Activated B cell treated with CpG ODN at 0.5 μM for 24 hours (primary cell): Measurements from ENCODE around the gene FUZ. TPM values are rescaled to one million over a fixed set of nuclear protein-coding genes. Genes with fewer than 3 reads are reported as not detected.

Experiments
- ATAC-seq: fragments of 200-7000 bp; cut with Tn5 transposase; one replicate; pipeline ENCODE4 v1.10.0; 2021; ENCODE audit warnings: low read depth, mild to moderate bottlenecking, moderate library complexity
- CTCF ChIA-PET: fragments of 350-600 bp; sonication (Branson Sonifier 250); formaldehyde crosslinking; loops from one replicate; lab custom pipeline; 2021; ENCODE audit warnings: antibody characterized with exemption; lab: Charles Lee
- POLR2A ChIA-PET: fragments of 350-600 bp; sonication (Branson Sonifier 250); formaldehyde crosslinking; loops from one replicate; lab custom pipeline; 2021; ENCODE audit warnings: antibody characterized with exemption; lab: Charles Lee
- DNase-seq: peaks from one replicate; pipeline ENCODE4 v3.0.0; 2022
- H3K27ac Mint-ChIP-seq: one replicate; pipeline ENCODE4 v1.8.0; 2020; ENCODE audit warnings: mixed read lengths
- H3K27me3 Mint-ChIP-seq: one replicate; pipeline ENCODE4 v1.8.0; 2021; ENCODE audit warnings: mixed read lengths
- H3K36me3 Mint-ChIP-seq: one replicate; pipeline ENCODE4 v1.8.0; 2021; ENCODE audit warnings: low read depth, mixed read lengths
- H3K4me1 Mint-ChIP-seq: one replicate; pipeline ENCODE4 v1.8.0; 2021; ENCODE audit warnings: mixed read lengths
- H3K4me3 Mint-ChIP-seq: one replicate; pipeline ENCODE4 v1.8.0; 2020; ENCODE audit warnings: mild to moderate bottlenecking, mixed read lengths
- H3K9me3 Mint-ChIP-seq: one replicate; pipeline ENCODE4 v1.8.0; 2020; ENCODE audit warnings: mixed read lengths
- intact Hi-C: fragments of 100-400 bp; cut with micrococcal nuclease; formaldehyde crosslinking; loops from one replicate; pipeline ENCODE4 v1.15.1; 2024
- total RNA-seq: library from RNA; stranded (reverse); gene quantifications from 2 replicates; pipeline ENCODE4 v1.2.3, GENCODE V29; 2022
- TF ChIP-seq, protein P1 (sequence below): fragments of 200-600 bp; IDR thresholded peaks from one replicate; pipeline ENCODE4 v1.8.0; 2022; ENCODE audit warnings: antibody characterized with exemption, mild to moderate bottlenecking

FUZ gene
- total RNA-seq, 1 donor from 2014 or later: 12.0 TPM

DNA sequence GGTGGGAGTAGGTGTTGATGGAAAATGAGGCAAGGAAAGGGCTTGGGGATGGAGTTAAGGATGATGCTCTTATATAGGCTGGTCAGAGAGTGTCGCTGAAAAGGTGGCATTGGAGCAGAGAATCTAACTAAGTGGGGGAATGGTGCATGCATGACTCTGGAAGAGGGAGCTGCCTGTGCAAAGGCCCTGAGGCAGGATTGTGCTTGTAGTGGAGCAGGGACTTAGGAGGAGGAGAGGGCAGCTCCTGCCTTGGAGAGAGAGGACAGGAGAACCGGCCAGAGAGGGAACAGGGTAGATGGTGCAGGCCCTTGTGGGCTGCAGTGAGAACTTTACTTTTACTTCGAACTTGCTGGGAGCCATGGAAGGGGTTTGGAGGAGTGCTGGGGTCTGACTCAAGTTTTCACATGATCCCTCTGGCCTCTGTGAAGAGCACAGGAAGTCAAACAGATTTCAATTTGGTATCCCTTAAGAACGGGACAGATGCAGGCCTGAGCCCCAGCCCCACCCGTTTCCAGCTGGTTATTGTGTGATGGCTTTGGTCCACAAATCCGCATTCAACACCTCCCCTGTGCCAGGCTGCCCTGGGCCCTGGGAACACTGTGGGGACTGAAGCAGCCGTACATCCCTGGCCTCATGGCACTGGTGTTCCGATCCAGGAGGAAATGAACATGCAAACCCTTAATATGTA lies 39.3 kb downstream of the FUZ start:
- TF ChIP-seq, protein P1, sequence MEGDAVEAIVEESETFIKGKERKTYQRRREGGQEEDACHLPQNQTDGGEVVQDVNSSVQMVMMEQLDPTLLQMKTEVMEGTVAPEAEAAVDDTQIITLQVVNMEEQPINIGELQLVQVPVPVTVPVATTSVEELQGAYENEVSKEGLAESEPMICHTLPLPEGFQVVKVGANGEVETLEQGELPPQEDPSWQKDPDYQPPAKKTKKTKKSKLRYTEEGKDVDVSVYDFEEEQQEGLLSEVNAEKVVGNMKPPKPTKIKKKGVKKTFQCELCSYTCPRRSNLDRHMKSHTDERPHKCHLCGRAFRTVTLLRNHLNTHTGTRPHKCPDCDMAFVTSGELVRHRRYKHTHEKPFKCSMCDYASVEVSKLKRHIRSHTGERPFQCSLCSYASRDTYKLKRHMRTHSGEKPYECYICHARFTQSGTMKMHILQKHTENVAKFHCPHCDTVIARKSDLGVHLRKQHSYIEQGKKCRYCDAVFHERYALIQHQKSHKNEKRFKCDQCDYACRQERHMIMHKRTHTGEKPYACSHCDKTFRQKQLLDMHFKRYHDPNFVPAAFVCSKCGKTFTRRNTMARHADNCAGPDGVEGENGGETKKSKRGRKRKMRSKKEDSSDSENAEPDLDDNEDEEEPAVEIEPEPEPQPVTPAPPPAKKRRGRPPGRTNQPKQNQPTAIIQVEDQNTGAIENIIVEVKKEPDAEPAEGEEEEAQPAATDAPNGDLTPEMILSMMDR: no peak
- no peak overlapping the region for H3K27ac Mint-ChIP-seq
- DNase-seq (no peak), ATAC-seq (no peak)
- H3K4me1 Mint-ChIP-seq: peaks cover 13% of the 10 kb centered on the region
- H3K4me3 Mint-ChIP-seq: no peak overlapping the region
- POLR2A ChIA-PET: no interaction called here
- CTCF ChIA-PET: no interaction called here
- no peaks in the 10 kb centered on the region for H3K9me3 Mint-ChIP-seq
- intact Hi-C loops: no loop called here
- H3K27me3 Mint-ChIP-seq: no peaks in the 10 kb centered on the region
- peaks cover 21% of the 10 kb centered on the region for H3K36me3 Mint-ChIP-seq

DNA sequence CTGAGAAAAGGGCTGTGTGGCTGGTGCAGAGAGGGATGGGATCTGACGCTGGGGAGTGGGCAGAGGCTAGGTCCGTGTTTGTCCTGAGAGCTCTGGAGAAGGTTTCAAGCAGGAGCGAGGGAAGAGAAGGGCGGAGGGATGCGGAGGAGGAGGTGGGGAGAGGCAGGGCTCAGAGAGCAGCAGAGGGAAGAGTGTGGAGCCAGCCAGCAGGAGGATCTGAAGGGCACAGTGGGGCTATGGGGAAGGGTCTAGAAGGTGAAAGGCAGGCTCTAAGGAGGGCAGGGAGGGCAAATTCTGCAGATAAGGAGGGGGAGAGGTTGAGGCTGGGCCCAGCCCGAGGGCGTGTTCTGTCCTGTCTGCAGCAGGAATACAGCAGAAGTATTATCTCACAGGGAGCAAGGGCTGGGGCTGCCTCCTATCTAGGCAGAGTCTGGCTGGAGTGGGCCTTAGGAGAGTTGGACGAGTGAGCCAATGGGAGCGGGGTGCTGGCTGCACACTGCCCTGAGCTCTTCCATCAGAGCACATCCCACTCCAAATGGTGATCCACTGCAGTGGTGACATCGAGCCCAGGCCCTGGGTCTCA lies 40.2 kb downstream of the FUZ start:
- DNase-seq: no peak
- Mint-ChIP-seq H3K36me3 (peaks cover 21% of the 10 kb centered on the region), H3K4me3 (no peak overlapping the region), H3K9me3 (no peaks in the 10 kb centered on the region), H3K27me3 (no peaks in the 10 kb centered on the region), H3K27ac (no peak overlapping the region), H3K4me1 (peaks cover 16% of the 10 kb centered on the region)
- ChIA-PET CTCF (no interaction called here), POLR2A (no interaction called here)
- ATAC-seq: no peak
- TF ChIP-seq, protein P1: no peak
- intact Hi-C loops: no loop called here

DNA sequence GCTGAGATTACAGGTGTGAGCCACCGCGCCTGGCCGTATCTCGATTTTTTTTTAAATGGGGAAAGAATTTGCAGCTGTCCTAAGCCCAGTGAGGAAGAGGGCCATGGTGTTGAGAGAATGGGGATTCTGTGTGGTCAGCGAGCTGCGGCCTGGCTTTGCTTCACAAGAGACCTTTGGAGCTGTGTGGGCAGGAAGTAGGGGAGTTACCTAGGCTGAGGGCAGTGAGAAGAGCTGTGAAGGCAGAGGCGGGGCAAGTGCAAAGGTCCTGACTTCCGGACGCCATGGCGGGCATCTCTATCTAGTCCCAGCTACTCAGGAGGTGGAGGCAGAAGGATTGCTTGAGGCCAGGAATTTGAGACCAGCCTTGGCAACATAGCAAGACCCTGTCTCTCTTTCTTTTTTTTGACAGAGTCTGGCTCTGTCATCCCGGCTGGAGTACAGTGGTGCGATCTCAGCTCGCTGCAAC lies 41.4 kb downstream of the FUZ start:
- Mint-ChIP-seq H3K36me3 (peaks cover 24% of the 10 kb centered on the region), H3K4me3 (no peak overlapping the region), H3K9me3 (no peaks in the 10 kb centered on the region), H3K27me3 (no peaks in the 10 kb centered on the region), H3K27ac (no peak overlapping the region), H3K4me1 (peaks cover 24% of the 10 kb centered on the region)
- ChIA-PET CTCF (no interaction called here), POLR2A (no interaction called here)
- TF ChIP-seq, protein P1: no peak
- intact Hi-C loops: no loop called here
- DNase-seq (no peak), ATAC-seq (no peak)

DNA sequence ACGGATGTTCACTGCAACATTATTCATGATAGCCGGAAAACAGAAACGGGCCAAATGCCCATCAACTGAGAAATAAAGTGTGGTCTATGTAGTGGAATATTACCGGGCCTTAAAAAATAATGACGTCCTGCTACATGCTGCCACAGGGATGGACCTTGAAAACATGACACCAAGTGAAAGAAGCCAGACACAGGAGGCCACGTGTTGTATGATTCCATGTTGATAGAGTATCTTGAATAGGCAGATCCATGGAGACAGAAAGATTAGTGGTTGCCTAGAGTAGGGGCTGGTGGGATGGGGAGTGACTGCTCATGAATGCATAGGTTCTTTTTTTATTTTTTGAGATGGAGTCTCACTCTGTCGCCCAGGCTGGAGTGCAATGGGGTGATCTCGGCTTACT lies 42.6 kb downstream of the FUZ start:
- ChIA-PET POLR2A (no interaction called here), CTCF (interaction anchor here (1.2 kb wide), 1 partner anchor 53 kb away, joined by 3 read pairs; no protein-coding TSS in a partner anchor)
- Mint-ChIP-seq H3K27ac (no peak overlapping the region), H3K9me3 (no peaks in the 10 kb centered on the region), H3K4me3 (no peak overlapping the region), H3K36me3 (peaks cover 16% of the 10 kb centered on the region), H3K27me3 (no peaks in the 10 kb centered on the region), H3K4me1 (peaks cover 31% of the 10 kb centered on the region)
- no peak for ATAC-seq
- intact Hi-C loops: no loop called here
- DNase-seq: no peak
- TF ChIP-seq, protein P1: no peak

DNA sequence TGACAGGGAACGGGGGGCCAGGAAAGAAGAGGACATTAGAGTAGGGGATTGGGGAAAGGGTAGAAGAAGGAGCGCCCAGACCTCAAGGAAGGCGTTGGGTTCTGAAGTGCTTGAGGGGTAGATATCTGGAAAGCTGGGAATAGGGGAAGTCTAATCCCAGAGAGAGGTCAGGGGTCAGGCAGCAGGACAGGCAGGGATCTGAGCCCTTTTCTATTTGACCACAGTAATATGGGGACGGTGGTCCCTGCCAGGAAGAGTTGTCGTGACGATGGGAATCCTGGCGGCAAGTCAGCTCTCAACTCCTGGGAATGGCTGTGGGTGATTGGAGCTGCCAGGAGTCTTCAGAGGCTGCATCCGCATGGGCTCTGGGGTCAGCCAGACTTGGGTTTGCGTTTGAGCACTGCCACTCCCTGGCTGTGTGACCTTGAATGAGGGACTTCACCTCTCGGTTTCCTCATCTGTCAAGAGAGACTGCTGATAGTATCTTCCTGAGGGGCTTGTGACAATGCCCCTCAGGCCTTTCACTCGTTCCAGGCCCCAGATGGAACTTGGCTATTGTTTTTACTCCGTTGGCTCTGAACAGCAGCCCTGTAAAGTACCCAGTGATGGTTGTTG lies 45.0 kb downstream of the FUZ start:
- Mint-ChIP-seq H3K36me3 (peaks cover 9% of the 10 kb centered on the region), H3K9me3 (no peaks in the 10 kb centered on the region), H3K4me1 (peaks cover 31% of the 10 kb centered on the region), H3K4me3 (peak overlapping the region; percentile 91), H3K27ac (peak overlapping the region; percentile 73), H3K27me3 (no peaks in the 10 kb centered on the region)
- DNase-seq: no peak
- ChIA-PET CTCF (interaction anchor here (2.0 kb wide), 1 partner anchor 50 kb away, joined by 9 read pairs; no protein-coding TSS in a partner anchor), POLR2A (interaction anchor here (1.5 to 1.6 kb wide), 2 partner anchors 123 to 128 kb away, joined by 3 to 5 read pairs; no protein-coding TSS in a partner anchor)
- intact Hi-C loops: loop anchor here (2.0 kb wide), 3 partner anchors 13 to 895 kb away; partner anchors contain the start of genes PPP1R15A and PRR12
- ATAC-seq: no peak
- TF ChIP-seq, protein P1: no peak
